Measurements from ENCODE around the gene SUPT3H.
"Not testable (repeated sequence)": the region's sequence is repeated elsewhere in the genome, so short reads cannot be mapped to it uniquely, and the experiment has no call there.

Gene SUPT3H

DNA sequence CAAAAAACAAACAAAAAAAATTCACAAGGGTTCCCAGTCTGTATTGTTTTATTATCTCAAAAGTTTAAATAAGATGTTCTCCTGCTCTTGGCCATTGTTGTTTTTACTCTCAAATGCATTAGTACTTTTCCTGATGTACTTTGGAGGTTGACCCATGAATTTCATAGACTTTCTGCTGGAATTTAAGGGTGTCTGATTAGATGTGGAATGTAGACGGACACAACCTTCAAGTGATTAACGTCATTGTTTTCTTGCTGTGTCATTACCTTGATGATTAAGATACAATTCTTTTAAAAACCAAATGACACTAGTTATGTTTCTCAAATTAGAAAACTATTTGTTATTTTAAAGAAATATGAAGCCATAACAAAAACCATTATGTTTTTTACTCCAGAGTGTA, 471.0 kb downstream of the SUPT3H start:
- no peak for TF ChIP-seq CTCF (conservative IDR thresholded peaks at IDR 0.05; ENCODE audit: low read depth, low read length)
- no peak for DNase-seq (ENCODE audit: low read depth)
- H3K4me3 ChIP-seq (ENCODE audit: low read depth, low read length), result no peak overlapping the region

- not testable (repeated sequence) for DNase-seq (ENCODE audit: low read depth); H3K4me3 ChIP-seq (ENCODE audit: low read depth, low read length)
These were observed 477.4 kb downstream of the SUPT3H start for GRCh38 chr6:44900358-44900757.

- DNase-seq (ENCODE audit: low read depth), result peak; percentile 66
- no peak overlapping the region for H3K4me3 ChIP-seq (ENCODE audit: low read depth, low read length)
- TF ChIP-seq CTCF (conservative IDR thresholded peaks at IDR 0.05; ENCODE audit: low read depth, low read length), result no peak
These were observed 479.3 kb downstream of the SUPT3H start for GRCh38 chr6:44898296-44898930.

DNA sequence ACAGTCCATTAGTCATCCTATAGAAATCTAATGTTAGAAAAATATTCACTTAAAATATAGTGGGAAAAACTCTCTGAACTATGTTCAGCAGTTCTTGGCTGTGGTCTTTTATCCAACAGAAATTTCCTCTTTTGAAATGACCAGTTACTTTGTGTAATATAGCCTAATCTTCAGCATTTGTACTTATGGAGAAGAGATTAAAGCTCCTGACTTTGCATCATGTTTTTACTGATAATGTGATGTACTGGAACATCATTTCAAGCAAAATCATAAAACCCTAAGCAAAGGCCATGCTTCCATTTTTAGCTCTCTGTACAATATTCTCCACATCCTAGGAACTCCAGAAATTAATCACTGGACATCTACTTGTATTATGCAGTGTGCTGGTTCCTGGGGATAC, 480.4 kb downstream of the SUPT3H start:
- no peak for TF ChIP-seq CTCF (conservative IDR thresholded peaks at IDR 0.05; ENCODE audit: low read depth, low read length)
- no peak for DNase-seq (ENCODE audit: low read depth)
- H3K4me3 ChIP-seq (ENCODE audit: low read depth, low read length), result no peak overlapping the region

- no peak for TF ChIP-seq CTCF (conservative IDR thresholded peaks at IDR 0.05; ENCODE audit: low read depth, low read length)
- no peak overlapping the region for H3K4me3 ChIP-seq (ENCODE audit: low read depth, low read length)
- DNase-seq (ENCODE audit: low read depth), result no peak
These were observed 481.0 kb downstream of the SUPT3H start for GRCh38 chr6:44896701-44897100.

GRCh38 chr6:44892579-44892978, 485.2 kb downstream of the SUPT3H start:
- H3K4me3 ChIP-seq (ENCODE audit: low read depth, low read length), result no peak overlapping the region
- DNase-seq (ENCODE audit: low read depth), result no peak
- no peak for TF ChIP-seq CTCF (conservative IDR thresholded peaks at IDR 0.05; ENCODE audit: low read depth, low read length)

DNA sequence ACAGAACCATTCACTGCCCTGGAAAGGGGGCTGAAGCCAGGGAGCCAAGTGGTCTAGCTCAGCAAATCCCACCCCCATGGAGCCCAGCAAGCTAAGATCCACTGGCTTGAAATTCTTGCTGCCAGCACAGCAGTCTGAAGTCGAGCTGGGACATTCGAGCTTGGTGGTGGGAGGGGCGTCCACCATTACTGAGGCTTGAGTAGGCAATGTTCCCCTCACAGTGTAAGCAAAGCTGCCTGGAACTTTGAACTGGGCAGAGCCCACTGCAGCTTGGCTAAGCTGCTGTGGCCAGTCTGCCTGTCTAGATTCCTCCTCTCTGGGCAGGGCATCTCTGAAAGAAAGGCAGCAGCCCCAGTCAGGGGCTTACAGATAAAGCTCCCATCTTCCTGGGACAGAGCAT, 498.7 kb downstream of the SUPT3H start:
- not testable (repeated sequence) for H3K4me3 ChIP-seq (ENCODE audit: low read depth, low read length); DNase-seq (ENCODE audit: low read depth)

DNA sequence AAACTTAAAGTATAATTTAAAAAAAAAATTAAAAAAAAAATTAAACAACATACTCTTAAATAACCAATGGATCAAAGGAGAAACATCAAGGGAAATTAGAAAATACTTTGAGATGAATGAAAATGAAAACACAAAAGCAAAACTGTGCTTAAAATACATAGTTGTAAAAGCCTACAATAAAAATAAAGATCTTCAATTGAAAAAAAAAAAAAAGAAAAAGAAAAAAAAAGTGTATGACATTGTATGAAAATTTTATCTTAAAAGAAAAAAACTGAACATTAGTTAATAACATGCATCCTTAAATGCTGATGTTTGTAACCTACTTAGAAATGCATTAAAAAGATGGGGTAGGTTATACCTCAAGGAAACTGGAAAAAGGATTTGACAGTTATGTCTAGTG, 501.1 kb downstream of the SUPT3H start:
- not testable (repeated sequence) for H3K4me3 ChIP-seq (ENCODE audit: low read depth, low read length); DNase-seq (ENCODE audit: low read depth)
